ENCODE data around the gene KLF6.
"Not testable (repeated sequence)": the region's sequence is repeated elsewhere in the genome, so short reads cannot be mapped to it uniquely, and the experiment has no call there.

KLF6 gene

DNA sequence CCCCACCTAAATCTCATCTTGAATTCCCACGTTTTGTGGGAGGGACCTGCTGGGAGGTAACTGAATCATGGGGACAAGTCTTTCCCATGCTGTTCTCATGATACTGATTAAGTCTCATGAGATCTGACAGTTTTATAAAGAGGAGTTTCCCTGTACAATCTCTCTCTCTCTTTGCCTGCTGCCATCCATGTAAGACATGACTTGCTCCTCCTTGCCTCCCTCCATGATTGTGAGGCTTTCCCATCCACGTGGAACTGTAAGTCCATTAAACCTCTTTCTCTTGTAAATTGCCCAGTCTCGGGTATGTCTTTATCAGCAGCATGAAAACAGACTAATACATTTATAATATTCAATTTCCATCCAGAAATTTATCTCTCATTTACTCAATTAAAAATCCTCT is 52.8 kb downstream of the KLF6 start:
- DNase-seq (ENCODE audit: low read depth in 2 of 2, low spot score in 1 of 2): not testable (repeated sequence)

DNA sequence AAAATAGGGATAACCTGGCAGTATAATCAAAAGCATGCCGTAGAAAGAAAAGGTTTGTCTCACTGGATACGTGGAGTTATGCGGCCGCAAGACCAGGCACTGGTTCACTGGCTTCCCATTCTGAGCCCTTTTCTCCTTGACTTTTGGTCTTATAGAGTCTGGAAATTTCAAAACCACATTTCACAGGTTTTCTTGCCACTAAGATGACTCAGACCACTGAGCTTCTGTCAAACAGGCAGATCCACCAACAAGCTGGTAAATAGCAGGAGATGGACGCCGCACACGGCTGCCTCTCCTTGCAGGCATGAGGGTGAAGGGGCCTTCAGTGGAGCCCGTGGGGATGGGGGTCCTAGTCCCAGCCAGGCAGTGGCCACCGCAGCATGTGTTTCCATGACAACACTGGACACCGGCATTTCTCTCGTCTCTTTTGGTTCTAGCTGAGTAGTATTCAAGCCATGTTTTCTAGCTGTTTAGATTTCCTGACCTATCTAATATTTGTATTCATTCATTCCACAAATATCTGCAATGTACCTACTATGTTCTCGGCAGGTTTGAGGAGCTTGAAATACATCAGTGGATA is 55.5 kb downstream of the KLF6 start:
- no peak for DNase-seq (ENCODE audit: low read depth in 2 of 2, low spot score in 1 of 2)

DNA sequence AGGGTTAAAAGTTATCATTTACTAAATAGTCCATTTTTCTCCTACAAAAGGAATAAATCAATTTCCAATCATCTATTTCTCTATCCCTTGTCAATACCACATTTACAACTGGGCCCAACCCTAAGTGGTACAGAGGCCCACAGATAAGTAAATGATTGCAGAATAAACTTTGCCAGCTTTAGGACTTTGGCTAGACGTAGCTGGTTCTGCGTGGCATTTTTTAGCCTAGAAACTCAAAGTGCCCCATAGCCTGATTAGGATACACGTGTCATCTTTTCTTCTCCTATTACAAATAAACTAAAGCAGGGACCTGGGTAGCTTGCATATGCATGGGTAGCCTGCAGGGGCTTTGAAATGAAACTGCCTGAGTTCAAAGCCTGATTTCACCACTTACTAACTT is 56.4 kb downstream of the KLF6 start:
- no peak for DNase-seq (ENCODE audit: low read depth in 2 of 2, low spot score in 1 of 2)

DNA sequence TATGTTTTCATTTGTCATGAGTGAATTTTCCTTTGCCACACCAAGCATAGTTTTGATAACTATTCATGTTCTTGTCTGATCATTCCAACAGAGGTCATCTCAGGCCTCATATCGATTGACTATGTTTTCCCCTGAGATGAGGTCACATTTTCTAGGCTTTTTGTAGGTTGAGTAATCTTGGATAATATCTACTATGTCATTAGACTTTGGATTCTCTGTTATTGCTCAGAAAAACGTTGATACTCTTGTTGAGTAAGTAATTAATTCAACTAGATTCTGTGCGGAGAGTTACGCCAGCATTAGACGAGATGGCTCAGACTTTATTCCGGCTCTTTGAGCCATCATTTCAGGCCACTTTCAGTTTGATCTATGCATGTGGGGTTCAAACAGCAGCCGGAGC is 57.7 kb downstream of the KLF6 start:
- no peak for DNase-seq (ENCODE audit: low read depth in 2 of 2, low spot score in 1 of 2)
